ENCODE measurements around the gene SAT2.
"Not testable (repeated sequence)": the region's sequence is repeated elsewhere in the genome, so short reads cannot be mapped to it uniquely, and the experiment has no call there.

SAT2 gene

GRCh38 chr17:7610641-7611040, 17.0 kb downstream of the SAT2 start:
- DNase-seq, result no peak
- in situ Hi-C loops (cut with MboI; ENCODE audit: low pct_unique_long_range_greater_than_20kb, low sequenced_read_pairs), result no loop called here

DNA sequence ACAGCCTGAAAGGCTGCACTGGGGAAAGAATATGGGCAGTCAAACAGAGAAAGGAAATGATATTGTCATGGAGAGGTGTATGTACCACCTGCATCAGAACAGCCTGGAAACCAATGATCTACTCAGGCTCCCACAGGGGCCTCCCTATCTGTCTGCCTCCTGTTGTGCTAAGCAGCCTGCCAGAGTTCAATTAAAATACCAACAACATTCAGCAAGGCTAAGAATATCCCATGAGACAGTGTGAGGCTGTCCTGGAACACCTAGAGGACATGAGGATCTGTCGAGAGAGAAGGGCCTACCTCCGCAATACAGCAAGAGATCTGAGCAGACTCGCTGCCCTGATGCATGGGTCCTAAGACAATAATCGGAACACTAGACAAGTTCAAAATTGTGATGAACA, 21.3 kb downstream of the SAT2 start:
- DNase-seq, result no peak
- in situ Hi-C loops (cut with MboI; ENCODE audit: low pct_unique_long_range_greater_than_20kb, low sequenced_read_pairs), result no loop called here

- DNase-seq; in situ Hi-C loops (cut with MboI; ENCODE audit: low pct_unique_long_range_greater_than_20kb, low sequenced_read_pairs): not testable (repeated sequence)
These were observed 30.1 kb downstream of the SAT2 start for GRCh38 chr17:7597561-7597960.

- no peak for DNase-seq
- in situ Hi-C loops (cut with MboI; ENCODE audit: low pct_unique_long_range_greater_than_20kb, low sequenced_read_pairs), result no loop called here
These were observed 34.3 kb downstream of the SAT2 start for GRCh38 chr17:7593296-7593695.

GRCh38 chr17:7592422-7593021, 35.1 kb downstream of the SAT2 start:
- no peak for DNase-seq
- in situ Hi-C loops (cut with MboI; ENCODE audit: low pct_unique_long_range_greater_than_20kb, low sequenced_read_pairs), result no loop called here

DNA sequence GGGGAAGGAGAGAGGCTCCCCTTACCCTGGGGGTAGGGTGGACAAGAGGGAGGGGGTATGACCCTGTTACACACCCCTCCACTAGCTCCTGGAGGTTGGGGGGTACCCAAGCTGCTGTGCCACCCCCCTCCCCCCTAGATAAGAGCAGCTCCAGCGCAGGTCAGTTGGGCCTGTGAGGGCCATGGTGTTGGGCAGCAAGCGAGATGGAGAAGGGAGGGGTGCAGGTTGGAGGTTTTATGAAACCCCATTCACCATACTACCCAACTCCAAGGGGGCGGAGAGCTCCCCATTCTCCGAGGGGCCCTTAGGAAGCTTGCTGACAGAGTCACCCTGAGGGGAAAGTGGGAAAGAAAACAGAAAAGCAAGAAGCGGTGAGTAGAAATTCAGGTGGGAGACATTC, 36.0 kb downstream of the SAT2 start:
- DNase-seq, result no peak
- in situ Hi-C loops (cut with MboI; ENCODE audit: low pct_unique_long_range_greater_than_20kb, low sequenced_read_pairs), result no loop called here

DNA sequence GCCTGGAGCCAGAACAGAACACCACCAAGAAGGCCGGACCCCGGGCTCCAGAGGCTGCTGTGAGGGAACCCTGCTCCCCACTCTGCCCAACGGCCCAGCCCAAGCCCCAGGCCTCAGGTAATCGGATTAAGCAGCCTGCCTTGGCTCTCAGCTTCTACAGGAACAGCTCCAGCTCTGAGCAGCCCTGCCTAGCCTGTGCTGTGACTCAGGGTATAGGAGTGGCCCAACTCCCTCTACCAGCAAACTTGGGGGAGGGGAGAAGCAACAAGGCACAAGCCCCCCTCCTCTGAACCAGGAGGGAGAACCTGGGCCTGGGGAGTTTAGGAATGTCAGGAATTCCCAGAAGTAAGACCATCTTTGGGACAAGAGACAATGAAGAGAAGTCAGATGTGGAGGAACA, 36.9 kb downstream of the SAT2 start:
- DNase-seq, result no peak
- in situ Hi-C loops (cut with MboI; ENCODE audit: low pct_unique_long_range_greater_than_20kb, low sequenced_read_pairs), result no loop called here

GRCh38 chr17:7589891-7590691, 37.5 kb downstream of the SAT2 start, which contains the start of gene SOX15:
Gene SOX15, minus strand, starts transcription at chr17:7590094. Its CDS starts 418 bp downstream, at chr17:7589676.
- DNase-seq, result no peak
- in situ Hi-C loops (cut with MboI; ENCODE audit: low pct_unique_long_range_greater_than_20kb, low sequenced_read_pairs), result no loop called here

DNA sequence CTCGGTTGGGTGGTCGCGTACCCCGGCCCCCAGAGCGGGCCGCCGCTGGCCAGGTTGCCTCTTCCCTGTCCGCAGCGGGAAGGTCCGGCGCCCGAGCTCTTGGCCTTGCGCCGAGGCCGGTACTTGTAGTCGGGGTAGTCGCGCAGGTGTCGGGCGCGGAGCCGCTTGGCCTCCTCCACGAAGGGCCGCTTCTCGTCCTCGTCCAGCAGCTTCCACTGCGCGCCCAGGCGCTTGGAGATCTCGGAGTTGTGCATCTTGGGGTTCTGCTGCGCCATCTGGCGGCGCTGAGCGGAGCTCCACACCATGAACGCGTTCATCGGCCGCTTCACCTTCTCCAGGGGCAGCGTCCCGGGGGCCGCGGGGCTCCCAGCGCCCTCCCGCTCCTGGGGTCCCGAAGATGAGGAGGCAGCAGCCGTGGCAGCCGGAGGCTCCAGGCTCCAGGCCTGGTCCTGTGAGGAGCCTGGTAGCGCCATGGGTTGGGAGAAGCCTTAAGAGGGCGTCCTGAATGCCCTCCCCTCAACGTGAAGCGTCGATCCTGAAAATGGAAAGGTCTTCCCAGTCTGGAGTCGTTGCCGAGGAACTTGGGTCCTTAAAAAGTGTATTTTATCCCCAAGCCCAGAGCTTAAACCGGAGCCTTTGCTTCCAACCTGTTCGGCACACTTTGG, 38.3 kb downstream of the SAT2 start:
- in situ Hi-C loops (cut with MboI; ENCODE audit: low pct_unique_long_range_greater_than_20kb, low sequenced_read_pairs), result no loop called here
- DNase-seq, result no peak

DNA sequence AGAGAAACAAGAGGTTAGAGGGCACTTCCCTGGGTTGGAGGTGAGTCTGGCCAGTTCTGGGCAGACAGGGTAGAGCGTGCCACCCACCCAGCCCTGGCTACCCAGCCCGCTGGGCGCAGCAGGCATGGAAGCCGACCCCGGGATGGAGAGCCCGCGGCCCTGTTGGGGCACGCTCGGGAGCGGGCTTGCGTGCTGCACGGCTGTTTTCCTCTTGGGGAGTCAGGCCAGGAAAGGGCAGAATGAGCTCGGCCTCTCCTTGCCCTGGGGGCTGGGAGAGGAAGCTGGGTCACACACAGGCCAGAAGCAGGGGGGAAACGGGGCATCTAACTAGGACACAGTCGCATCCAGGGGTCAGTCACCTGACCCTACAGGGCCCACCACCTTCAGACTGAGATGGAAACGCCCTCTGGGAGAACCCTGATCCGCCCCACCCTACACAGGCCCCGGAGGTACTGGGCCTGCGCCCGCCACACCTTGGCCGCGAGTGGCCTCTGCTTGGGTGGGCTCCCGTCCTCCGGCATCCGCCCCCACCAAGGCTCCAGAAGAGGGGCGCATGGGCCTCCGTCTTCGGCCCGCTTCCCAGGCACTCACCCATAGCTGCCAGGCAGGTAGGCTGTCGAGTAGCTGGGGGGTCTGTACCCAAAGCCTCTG, 38.9 kb downstream of the SAT2 start:
- in situ Hi-C loops (cut with MboI; ENCODE audit: low pct_unique_long_range_greater_than_20kb, low sequenced_read_pairs), result no loop called here
- DNase-seq, result no peak

DNA sequence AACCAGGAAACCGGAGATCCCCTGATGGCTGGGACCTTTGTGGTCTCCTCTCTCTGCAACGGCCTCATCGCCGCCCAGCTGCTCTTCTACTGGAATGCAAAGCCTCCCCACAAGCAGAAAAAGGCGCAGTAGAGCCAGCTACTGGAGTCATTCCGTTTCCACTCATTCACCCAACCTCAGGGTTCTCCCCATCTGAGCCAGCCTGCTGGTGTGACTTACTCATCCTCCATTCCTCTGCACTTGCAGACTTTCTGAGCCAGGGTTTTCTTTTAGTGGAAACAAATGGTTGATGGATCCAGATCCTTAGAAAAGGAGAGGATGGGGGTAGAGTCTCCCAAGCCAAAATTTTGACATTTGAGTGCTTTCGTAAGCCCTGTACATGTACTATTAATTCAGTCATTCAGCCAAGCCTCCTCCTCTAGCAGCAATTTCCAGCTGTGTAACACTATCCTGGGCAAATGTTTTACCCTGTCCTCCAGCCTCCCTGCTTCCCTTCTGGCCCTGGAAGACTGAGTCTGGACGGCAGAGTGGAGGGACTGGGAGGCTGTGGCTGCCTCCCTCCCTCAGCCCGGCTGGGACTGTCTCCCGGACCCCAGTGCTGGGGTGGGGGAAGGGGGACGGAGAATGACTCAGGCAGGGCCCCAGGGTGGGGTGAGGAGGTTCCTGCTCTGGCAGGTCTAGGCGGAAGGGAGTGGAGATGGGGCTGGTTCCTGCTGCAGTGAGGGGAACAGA, 40.0 kb downstream of the SAT2 start:
- in situ Hi-C loops (cut with MboI; ENCODE audit: low pct_unique_long_range_greater_than_20kb, low sequenced_read_pairs), result no loop called here
- DNase-seq, result no peak

DNA sequence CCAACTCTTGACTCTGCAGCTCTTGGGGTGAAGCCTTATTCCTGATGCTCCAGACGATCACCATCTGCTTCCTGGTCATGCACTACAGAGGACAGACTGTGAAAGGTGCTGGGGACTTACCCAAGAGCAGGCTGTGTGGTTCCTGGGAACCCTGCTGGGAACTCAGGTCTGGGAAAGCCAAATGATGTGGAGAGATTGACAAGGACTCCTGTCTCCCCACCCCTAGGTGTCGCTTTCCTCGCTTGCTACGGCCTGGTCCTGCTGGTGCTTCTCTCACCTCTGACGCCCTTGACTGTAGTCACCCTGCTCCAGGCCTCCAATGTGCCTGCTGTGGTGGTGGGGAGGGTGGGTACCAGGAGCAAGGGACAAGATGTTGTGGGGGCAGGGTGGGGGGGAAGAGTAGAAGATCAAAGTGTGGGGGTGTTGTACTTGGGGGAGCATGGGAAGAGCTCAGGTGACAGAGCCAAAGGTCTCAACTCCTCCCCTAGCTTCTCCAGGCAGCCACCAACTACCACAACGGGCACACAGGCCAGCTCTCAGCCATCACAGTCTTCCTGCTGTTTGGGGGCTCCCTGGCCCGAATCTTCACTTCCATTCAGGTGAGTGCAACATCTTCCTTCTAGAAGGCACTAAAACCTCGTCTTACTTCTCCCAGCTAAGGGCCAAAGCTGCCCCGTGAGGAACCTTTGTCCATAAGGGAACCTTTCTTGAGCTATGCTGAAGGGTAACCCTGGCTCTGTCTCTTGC, 40.8 kb downstream of the SAT2 start:
- in situ Hi-C loops (cut with MboI; ENCODE audit: low pct_unique_long_range_greater_than_20kb, low sequenced_read_pairs), result no loop called here

DNA sequence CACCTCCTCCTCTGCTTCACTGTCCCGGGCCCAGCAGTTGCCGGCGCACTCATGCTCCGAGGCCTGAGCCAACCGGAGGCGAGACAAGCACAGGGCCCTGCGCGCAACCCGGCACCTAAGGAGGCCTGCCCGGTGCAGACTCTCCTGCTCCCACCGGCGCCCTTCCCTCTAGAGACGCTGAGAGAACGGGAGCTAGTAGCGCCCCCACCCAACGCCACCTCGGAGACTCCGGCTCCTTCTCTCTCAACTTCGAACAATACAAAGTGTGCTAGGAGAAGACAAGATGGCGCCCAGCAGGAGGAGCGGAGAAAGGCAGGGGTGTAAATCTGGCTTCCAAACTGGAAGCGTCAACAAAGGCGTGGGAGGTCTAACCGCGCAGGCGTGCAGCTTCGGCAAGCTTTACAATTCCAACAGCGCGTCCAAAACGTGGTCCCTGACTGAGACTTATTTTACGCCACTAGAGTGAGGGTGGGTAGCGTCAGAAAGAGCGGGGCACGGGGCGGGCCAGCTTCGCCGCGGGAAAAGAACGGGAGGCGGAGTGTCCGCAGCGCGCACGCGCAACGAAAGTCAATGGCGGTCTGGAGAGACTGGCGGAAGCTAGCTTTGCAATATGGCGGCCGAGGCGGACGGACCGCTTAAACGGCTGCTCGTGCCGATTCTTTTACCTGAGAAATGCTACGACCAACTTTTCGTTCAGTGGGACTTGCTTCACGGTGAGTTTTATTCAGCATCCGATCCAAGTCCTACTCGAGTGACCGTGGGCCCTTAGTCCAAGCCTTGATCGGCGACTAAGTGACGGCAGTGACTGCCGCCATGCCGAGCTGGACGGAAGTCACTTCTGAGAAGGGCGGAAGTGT, 44.1 kb downstream of the SAT2 start, which contains the start of gene MPDU1:
TSS of gene MPDU1 (plus strand) at position 600 of the 857 bp plus-strand sequence. CDS start at position 611, 11 bp downstream.
- DNase-seq, result peak; percentile 98
- in situ Hi-C loops (cut with MboI; ENCODE audit: low pct_unique_long_range_greater_than_20kb, low sequenced_read_pairs), result no loop called here

More for the DNA sequence above, 40.8 kb downstream of the SAT2 start:
- no peak for DNase-seq

- no peak for DNase-seq
- in situ Hi-C loops (cut with MboI; ENCODE audit: low pct_unique_long_range_greater_than_20kb, low sequenced_read_pairs), result no loop called here
These were observed 45.0 kb downstream of the SAT2 start for GRCh38 chr17:7582396-7583252.

GRCh38 chr17:7580604-7581575, 46.7 kb downstream of the SAT2 start:
- no peak for DNase-seq
- in situ Hi-C loops (cut with MboI; ENCODE audit: low pct_unique_long_range_greater_than_20kb, low sequenced_read_pairs), result no loop called here
